HEK293T (cell line): ENCODE data around the gene EPHX1.

Experiments used
- ARNT ChIP-seq: fragments of 450-650 bp; IDR thresholded peaks from 2 replicates; pipeline ENCODE4 v1.6.1; 2017; ENCODE audit warnings: mild to moderate bottlenecking
- BHLHE40 ChIP-seq: fragments of 450-650 bp; IDR thresholded peaks from 2 replicates; pipeline ENCODE4 v1.6.1; 2016; ENCODE audit warnings: mild to moderate bottlenecking, moderate library complexity, borderline replicate concordance
- CTBP1 ChIP-seq: fragments of 450-650 bp; IDR thresholded peaks from 2 replicates; pipeline ENCODE4 v1.6.1; 2016; ENCODE audit warnings: borderline replicate concordance
- ELF4 ChIP-seq: fragments of 450-650 bp; IDR thresholded peaks from 2 replicates; pipeline ENCODE4 v1.6.1; 2017; ENCODE audit warnings: antibody characterized with exemption
- FOXK2 ChIP-seq: fragments of 450-650 bp; IDR thresholded peaks from 2 replicates; pipeline ENCODE4 v1.6.1; 2016; ENCODE audit warnings: mild to moderate bottlenecking
- FOXM1 ChIP-seq: fragments of 450-650 bp; IDR thresholded peaks from 2 replicates; pipeline ENCODE4 v1.6.1; 2017; ENCODE audit warnings: mild to moderate bottlenecking, borderline replicate concordance
- LEF1 ChIP-seq: fragments of 450-650 bp; IDR thresholded peaks from 2 replicates; pipeline ENCODE4 v1.6.1; 2017; ENCODE audit warnings: mild to moderate bottlenecking, borderline replicate concordance
- SP1 ChIP-seq: fragments of 450-650 bp; IDR thresholded peaks from 2 replicates; pipeline ENCODE4 v1.6.1; 2017
- SUZ12 ChIP-seq: fragments of 450-650 bp; IDR thresholded peaks from 2 replicates; pipeline ENCODE4 v1.6.1; 2016; ENCODE audit warnings: mild to moderate bottlenecking
- TARDBP ChIP-seq: fragments of 450-650 bp; IDR thresholded peaks from 2 replicates; pipeline ENCODE4 v1.6.1; 2016
- TF ChIP-seq, protein P1 (sequence below): fragments of 450-650 bp; IDR thresholded peaks from 2 replicates; pipeline ENCODE4 v1.6.1; 2016

DNA sequence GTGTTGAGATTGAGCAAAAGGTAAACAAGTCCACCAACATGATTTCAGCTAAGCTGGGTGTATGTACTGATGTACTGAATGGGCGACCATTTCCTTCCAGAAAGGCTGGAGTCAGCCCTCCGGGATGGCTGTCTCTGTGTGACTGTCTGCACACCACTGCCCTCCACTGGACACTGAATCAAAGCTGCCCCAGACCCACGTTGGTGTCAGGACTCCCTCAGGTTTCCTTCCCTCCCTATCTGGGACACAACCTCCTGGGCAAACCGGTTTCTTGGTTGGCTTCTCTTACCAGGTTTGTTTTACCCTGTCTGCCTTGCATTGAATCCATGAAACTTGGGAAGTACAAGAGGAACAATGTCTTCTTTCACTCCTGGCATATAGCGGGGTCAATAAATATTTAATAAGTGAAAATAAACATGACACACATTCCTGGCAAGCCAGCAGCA, 37.6 kb upstream of the EPHX1 start:
- TF ChIP-seq FOXK2 (no peak), ELF4 (no peak), CTBP1 (no peak), SUZ12 (no peak), FOXM1 (no peak), ARNT (no peak), TARDBP (no peak), SP1 (no peak), LEF1 (no peak), BHLHE40 (no peak)
- TF ChIP-seq, protein P1, sequence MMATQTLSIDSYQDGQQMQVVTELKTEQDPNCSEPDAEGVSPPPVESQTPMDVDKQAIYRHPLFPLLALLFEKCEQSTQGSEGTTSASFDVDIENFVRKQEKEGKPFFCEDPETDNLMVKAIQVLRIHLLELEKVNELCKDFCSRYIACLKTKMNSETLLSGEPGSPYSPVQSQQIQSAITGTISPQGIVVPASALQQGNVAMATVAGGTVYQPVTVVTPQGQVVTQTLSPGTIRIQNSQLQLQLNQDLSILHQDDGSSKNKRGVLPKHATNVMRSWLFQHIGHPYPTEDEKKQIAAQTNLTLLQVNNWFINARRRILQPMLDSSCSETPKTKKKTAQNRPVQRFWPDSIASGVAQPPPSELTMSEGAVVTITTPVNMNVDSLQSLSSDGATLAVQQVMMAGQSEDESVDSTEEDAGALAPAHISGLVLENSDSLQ = no peak
